Panc1 (cell line): Measurements from ENCODE around the gene FBLIM1. TPM values are rescaled to one million over a fixed set of nuclear protein-coding genes. Genes with fewer than 3 reads are reported as not detected.

Experiments used
- ATAC-seq: fragments of 200-7000 bp; cut with Tn5 transposase; 2 replicates; pipeline ENCODE4 v1.9.1; 2020; ENCODE audit warnings: mild to moderate bottlenecking, moderate library complexity
- BruUV-seq: library from RNA; stranded (reverse); fragments of 400-500 nt; replicated peaks from 2 replicates; lab custom pipeline; 2021; lab: Mats Ljungman, UMichigan
- CTCF ChIA-PET: fragments of 300-600 bp; sonication (Branson Sonifier 250); formaldehyde crosslinking; loops from one replicate; lab custom pipeline; 2022; ENCODE audit warnings: antibody characterized with exemption; lab: Charles Lee
- POLR2A ChIA-PET: fragments of 300-600 bp; sonication (Branson Sonifier 250); formaldehyde crosslinking; loops from one replicate; lab custom pipeline; 2022; ENCODE audit warnings: antibody characterized with exemption; lab: Charles Lee
- DNase-seq: peaks from one replicate; pipeline ENCODE4 v3.0.0-alpha.2; 2010; ENCODE audit warnings: low read depth, low spot score
- H3K27ac ChIP-seq: 2 replicates; pipeline ENCODE4 v1.5.1; 2011; ENCODE audit warnings: mild to moderate bottlenecking, low read length, inconsistent platforms
- H3K27me3 ChIP-seq: fragments of 200-500 bp; sonication (Bioruptor generic); 2 replicates; pipeline ENCODE4 v1.6.0; 2014; ENCODE audit warnings: low read length, inconsistent platforms; ENCODE audit not compliant: control insufficient read depth, insufficient read depth
- H3K36me3 ChIP-seq: fragments of 200-500 bp; sonication (Bioruptor generic); 2 replicates; pipeline ENCODE4 v1.5.1; 2014; ENCODE audit warnings: inconsistent platforms, mild to moderate bottlenecking, low read length, moderate library complexity; ENCODE audit not compliant: control insufficient read depth, insufficient read depth
- H3K4me1 ChIP-seq: 2 replicates; pipeline ENCODE4 v1.5.1; 2011; ENCODE audit warnings: inconsistent platforms, mild to moderate bottlenecking, low read length, moderate library complexity; ENCODE audit not compliant: control insufficient read depth, insufficient read depth
- H3K4me3 ChIP-seq, 2 experiments: 2 replicates each; pipeline ENCODE4 v1.5.1; 2011 to 2012; ENCODE audit warnings: low read depth in 2 of 2, low read length in 2 of 2, mild to moderate bottlenecking in 2 of 2, inconsistent platforms in 1 of 2, moderate library complexity in 1 of 2
- H3K9me3 ChIP-seq: fragments of 200-500 bp; sonication (Bioruptor generic); 2 replicates; pipeline ENCODE4 v1.5.1; 2014; ENCODE audit warnings: low read depth, mild to moderate bottlenecking, inconsistent platforms, low read length, moderate library complexity; ENCODE audit not compliant: control insufficient read depth, insufficient read depth
- CTCF ChIP-seq: fragments of 450-650 bp; IDR thresholded peaks from 2 replicates; pipeline ENCODE4 v1.5.1; 2017; ENCODE audit warnings: mild to moderate bottlenecking
- POLR2AphosphoS5 ChIP-seq: IDR thresholded peaks from 2 replicates; pipeline ENCODE4 v1.6.1; 2012; ENCODE audit warnings: mild to moderate bottlenecking, low read depth, low read length, moderate library complexity
- REST ChIP-seq, 2 experiments: IDR thresholded peaks; 2 replicates each; pipeline ENCODE4 v1.6.1; 2011 to 2012; ENCODE audit warnings: low read depth in 2 of 2, control low read depth in 1 of 2, low read length in 1 of 2, mild to moderate bottlenecking in 1 of 2, moderate library complexity in 1 of 2; ENCODE audit not compliant: insufficient read depth in 1 of 2
- SIN3A ChIP-seq: IDR thresholded peaks from 2 replicates; pipeline ENCODE4 v1.6.1; 2012; ENCODE audit warnings: low read depth, mild to moderate bottlenecking, low read length, moderate library complexity, borderline replicate concordance; ENCODE audit not compliant: insufficient read depth
- TCF7L2 ChIP-seq: IDR thresholded peaks from 2 replicates; pipeline ENCODE4 v1.6.1; 2011; ENCODE audit warnings: mild to moderate bottlenecking, low read depth, low read length, inconsistent platforms
- in situ Hi-C: cut with HindIII; loops from 2 replicates; pipeline ENCODE4 v1.10.0; 2016; ENCODE audit warnings: low sequenced_read_pairs, low pct_unique_long_range_greater_than_20kb
- intact Hi-C: fragments of 100-400 bp; cut with micrococcal nuclease; formaldehyde crosslinking; loops from one replicate; pipeline ENCODE4 v1.10.0; 2022; ENCODE audit not compliant: unreplicated experiment
- total RNA-seq: library from RNA; stranded (reverse); gene quantifications from one replicate; pipeline ENCODE4 v1.2.1, GENCODE V29; 2021; ENCODE audit not compliant: unreplicated experiment

FBLIM1 gene
- total RNA-seq, 1 experiment from 2014 or later = 4.3 TPM

DNA sequence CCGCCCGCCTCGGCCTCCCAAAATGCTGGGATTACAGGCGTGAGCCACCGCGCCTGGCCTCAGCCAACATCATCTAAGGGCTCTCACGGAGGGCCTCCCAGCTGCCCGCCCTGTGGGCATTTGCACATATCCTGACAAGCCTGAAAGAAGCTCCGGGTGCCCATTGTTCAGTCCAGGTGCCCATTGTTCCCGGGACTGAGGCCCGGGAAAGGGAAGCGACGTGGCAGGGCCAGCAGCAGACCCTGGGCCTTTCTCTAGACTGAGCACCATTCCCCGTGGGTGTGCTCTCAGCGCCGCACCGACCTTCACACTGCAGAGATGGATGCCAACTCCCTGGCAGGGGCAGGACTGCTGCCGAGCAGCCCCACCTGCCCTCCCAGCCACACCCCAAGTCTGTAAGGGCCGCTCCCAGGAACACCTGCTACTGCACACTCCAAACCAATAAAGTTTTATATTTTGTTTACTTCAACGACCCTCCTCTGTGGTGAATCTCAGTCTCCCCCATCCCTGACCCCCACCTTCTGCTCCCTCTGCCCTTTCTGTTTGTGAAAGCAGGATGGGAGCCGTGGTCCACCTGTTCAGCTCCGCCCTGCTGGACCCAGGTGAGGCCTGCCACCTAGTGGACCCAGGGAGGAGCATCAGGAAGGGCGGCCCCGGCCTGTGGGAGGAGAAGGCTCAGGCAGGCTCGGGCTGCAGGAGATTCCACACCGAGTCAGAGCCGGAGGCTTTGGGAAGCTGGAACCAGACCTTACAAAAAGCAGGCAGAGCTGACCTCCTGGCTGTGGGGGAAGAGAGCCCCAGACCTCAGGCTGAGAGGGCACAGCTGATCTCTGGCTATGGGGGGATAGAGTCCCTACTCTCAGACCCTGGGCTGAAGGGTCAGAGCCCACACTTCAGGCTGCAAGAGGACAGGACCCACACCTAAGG, 17.4 kb upstream of the FBLIM1 start:
- POLR2A ChIA-PET = interaction anchor here (0.5 kb wide), 1 partner anchor 139 kb away, joined by 7 read pairs; no protein-coding TSS in a partner anchor

DNA sequence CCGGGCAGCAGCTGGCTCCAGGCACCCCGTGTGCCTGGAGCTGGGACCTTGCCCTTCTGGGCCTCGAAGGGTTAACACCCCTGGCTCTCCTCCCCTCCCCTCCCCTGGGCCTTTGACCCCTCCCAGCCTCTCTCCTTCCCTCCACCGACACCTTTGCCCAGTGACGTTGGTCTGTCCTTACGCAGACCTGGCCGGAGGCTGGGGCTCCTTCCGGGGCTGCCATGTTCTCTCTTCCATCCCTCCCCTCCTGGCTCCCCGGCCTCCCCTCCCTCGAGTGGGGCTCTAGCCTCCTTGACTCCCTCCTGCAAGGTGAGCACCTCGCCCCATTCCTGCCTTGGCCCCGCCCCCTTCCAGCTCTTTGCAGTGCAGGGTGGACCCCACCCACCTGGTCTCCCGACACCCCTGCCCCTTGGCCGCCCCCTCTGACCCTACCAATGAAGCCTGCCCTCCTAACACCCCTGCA, 16.2 kb upstream of the FBLIM1 start, which contains the start of gene TMEM82:
Gene TMEM82 (plus strand): TSS at position 161 of the 463 bp plus-strand sequence. CDS start 61 bp downstream, at position 222.
- intact Hi-C loops (loop anchor here (10.0 kb wide), 1 partner anchor 128 kb away; the partner anchor contains the start of gene DDI2), in situ Hi-C loops (no loop called here)
- CTCF ChIA-PET = interaction anchor here (0.6 to 0.7 kb wide), 5 partner anchors 12 to 330 kb away, joined by 3 to 10 read pairs (median 5); no protein-coding TSS in a partner anchor
- TF ChIP-seq SIN3A = no peak
- no peak for TF ChIP-seq CTCF
- TF ChIP-seq POLR2AphosphoS5 = no peak
- no peak for TF ChIP-seq TCF7L2
- no peak for TF ChIP-seq REST (IDR thresholded peaks at IDR 0.05; ENCODE audit: insufficient read depth in 1 of 2, low read depth in 2 of 2, low read length in 1 of 2)
- Histone ChIP-seq H3K27ac (no peak within 1 kb of the TSS), H3K27me3 (no peaks in the 10 kb centered on the region), H3K36me3 (no peaks in the 10 kb centered on the region), H3K4me1 (peaks cover 6% of the 10 kb centered on the region), H3K9me3 (no peaks in the 10 kb centered on the region), H3K4me3 (no peak within 1 kb of the TSS)
- BruUV-seq = no TSS peak
- ATAC-seq = no peak
- DNase-seq = no peak
- POLR2A ChIA-PET = no interaction called here

More for the DNA sequence above, 17.4 kb upstream of the FBLIM1 start:
- TF ChIP-seq SIN3A (no peak), CTCF (peak; percentile 98), POLR2AphosphoS5 (no peak), TCF7L2 (no peak)
- in situ Hi-C loops (no loop called here), intact Hi-C loops (loop anchor here (10.0 kb wide), 1 partner anchor 126 kb away; the partner anchor contains the start of gene DDI2)
- Histone ChIP-seq H3K27ac (no peak overlapping the region), H3K36me3 (no peaks in the 10 kb centered on the region), H3K4me1 (peaks cover 4% of the 10 kb centered on the region), H3K27me3 (no peaks in the 10 kb centered on the region), H3K4me3 (no peak overlapping the region), H3K9me3 (no peaks in the 10 kb centered on the region)
- CTCF ChIA-PET = interaction anchor here (0.5 to 1.2 kb wide), 3 partner anchors 147 to 215 kb away, joined by 4 to 15 read pairs (median 6); no protein-coding TSS in a partner anchor
- ATAC-seq (peak; percentile 93), DNase-seq (peak; percentile 32)
- BruUV-seq = no TSS peak
